ENCODE data around the gene PLPPR3.

Gene PLPPR3

GRCh38 chr19:769616-770015 lies 52.1 kb downstream of the PLPPR3 start:
- no peak for DNase-seq

GRCh38 chr19:768424-768823 lies 53.3 kb downstream of the PLPPR3 start:
- no peak for DNase-seq

- no peak for DNase-seq
These were observed 56.5 kb downstream of the PLPPR3 start for GRCh38 chr19:765179-765738.

- no peak for DNase-seq
These were observed 57.5 kb downstream of the PLPPR3 start for GRCh38 chr19:764301-764700.

GRCh38 chr19:763869-764268 lies 57.9 kb downstream of the PLPPR3 start:
- DNase-seq: no peak

GRCh38 chr19:763181-763580 lies 58.6 kb downstream of the PLPPR3 start:
- no peak for DNase-seq
